Pancreas (tissue), 10 donors: ENCODE data around the gene KRTAP4-11. TPM values are rescaled to one million over a fixed set of nuclear protein-coding genes. Genes with fewer than 3 reads are reported as not detected.
"Not testable (repeated sequence)": the region's sequence is repeated elsewhere in the genome, so short reads cannot be mapped to it uniquely, and the experiment has no call there.

Source experiments
- ATAC-seq, 4 donors: fragments of 200-7000 bp; cut with Tn5 transposase; one replicate each; pipeline versions ENCODE4 v1.8.0 to v1.9.1; 2020; ENCODE audit warnings: mild to moderate bottlenecking in 4 of 4, moderate library complexity in 4 of 4
- DNase-seq, 6 donors: peaks; one replicate each; pipeline ENCODE4 v3.0.0-alpha.2; 2020
- FAIRE-seq: peaks from 2 replicates; lab custom pipeline; 2012; peaks lifted over from hg19 to GRCh38; lab: Jason Lieb, UNC
- H3K27ac ChIP-seq, 4 donors: fragments of 200-600 bp; sonication (generic); 1 replicate in 3 of 4; 2 replicates in 1 of 4; pipeline versions ENCODE4 v1.5.0 to v1.8.0; 2020
- H3K27me3 ChIP-seq, 4 donors: fragments of 200-600 bp; one replicate each; pipeline ENCODE4 v1.8.0; 2021
- H3K36me3 ChIP-seq, 3 donors: fragments of 200-600 bp; sonication (generic) in 1 of 3; one replicate each; pipeline versions ENCODE4 v1.5.0 to v1.8.0; 2020 to 2021
- H3K4me1 ChIP-seq, 3 donors: fragments of 200-600 bp; one replicate each; pipeline ENCODE4 v1.8.0; 2021
- H3K4me3 ChIP-seq, 4 donors: fragments of 200-600 bp; sonication (generic) in 2 of 4; one replicate each; pipeline versions ENCODE4 v1.5.0 to v1.8.0; 2020 to 2021
- H3K9me3 ChIP-seq, 4 donors: fragments of 200-600 bp; one replicate each; pipeline ENCODE4 v1.8.0; 2021
- CTCF ChIP-seq, 4 donors: fragments of 200-600 bp; sonication (generic) in 3 of 4; IDR thresholded peaks; one replicate each; pipeline versions ENCODE4 v1.5.0 to v1.8.0; 2021; ENCODE audit warnings: antibody characterized with exemption in 4 of 4
- WGBS, 2 donors: extraction: QIAGEN DNeasy Blood & Tissue Kit; methylation state at CpG; one replicate each; pipeline ENCODE4 v1.1.7; 2013; 5-methylcytosine and 5-hydroxymethylcytosine counted together
- intact Hi-C, 3 donors: fragments of 100-400 bp; cut with DNase I; formaldehyde crosslinking; loops; one replicate each; pipeline versions ENCODE4 v1.11.1 to v1.14.2; 2022
- polyA plus RNA-seq, 2 donors: library from polyadenylated mRNA; stranded (reverse); fragments of 200-250 nt; gene quantifications; one replicate each; pipeline ENCODE4 v1.2.3, GENCODE V29; 2013
- total RNA-seq, 6 donors: library from RNA; stranded (reverse); fragmentation: NEBNext Ultra II Directional in 4 of 6; extraction: Animal tissue kit (Norgen Biotek cat#: 25700) in 4 of 6; gene quantifications; one replicate each; pipeline versions ENCODE4 v1.2.1 to v1.2.4, GENCODE V29; 2021 to 2023
- donor health status: healthy with polysubstance abuse.
- donor health status: DM: no; HTN: no; CAD: no; lungs with moderate emphysema.
- donor health status: DM: no; HTN: no; CAD: no.
- donor health status: control.
- donor health status: control.
- donor health status: Bipolar disorder and iron deficiency.
- donor health status: DM: yes; HTN: yes; CAD: no.
- donor health status: DM: no; HTN: no; CAD: no.
- donor health status: DM: no; HTN: no; CAD: no.
- donor health status: DM: yes; HTN: yes; CAD: no.

Gene KRTAP4-11
- total and polyA plus RNA-seq, 8 donors, result not detected

GRCh38 chr17:41098481-41098880 lies 19.7 kb downstream of the KRTAP4-11 start:
- DNase-seq, result no peak
- no peaks in the 10 kb centered on the region for H3K27me3 ChIP-seq
- 54 to 56% methylated on average over 6 of the region's 6 CpGs for WGBS, 2 donors
- TF ChIP-seq CTCF (IDR thresholded peaks at IDR 0.05), result no peak
- H3K9me3 ChIP-seq, result no peaks in the 10 kb centered on the region
- no peak for FAIRE-seq
- H3K4me3 ChIP-seq, result no peak overlapping the region
- intact Hi-C loops, result no loop called here
- no peaks in the 10 kb centered on the region for H3K36me3 ChIP-seq
- ATAC-seq, result no peak
- no peaks in the 10 kb centered on the region for H3K4me1 ChIP-seq
- no peak overlapping the region for H3K27ac ChIP-seq

- no peak for DNase-seq
- intact Hi-C loops, result no loop called here
- FAIRE-seq, result no peak
- H3K9me3 ChIP-seq, result no peaks in the 10 kb centered on the region
- no peak within 1 kb of the TSS for H3K27ac ChIP-seq
- no peaks in the 10 kb centered on the region for H3K27me3 ChIP-seq
- no peak for ATAC-seq
- H3K4me1 ChIP-seq, result no peaks in the 10 kb centered on the region
- no peaks in the 10 kb centered on the region for H3K36me3 ChIP-seq
- no peak for TF ChIP-seq CTCF (IDR thresholded peaks at IDR 0.05)
- WGBS, 2 donors, result 24 to 28% methylated on average over 4 of the region's 4 CpGs
- no peak within 1 kb of the TSS for H3K4me3 ChIP-seq
These were observed 20.1 kb downstream of the KRTAP4-11 start, which contains the start of gene KRTAP4-8 for GRCh38 chr17:41098042-41098441. Gene KRTAP4-8 (minus strand): TSS chr17:41098142. CDS start chr17:41098084, 58 bp downstream.

GRCh38 chr17:41096055-41096454 lies 22.1 kb downstream of the KRTAP4-11 start:
- ATAC-seq, result no peak
- Histone ChIP-seq H3K4me1 (no peaks in the 10 kb centered on the region), H3K36me3 (no peaks in the 10 kb centered on the region), H3K4me3 (no peak overlapping the region), H3K9me3 (no peaks in the 10 kb centered on the region), H3K27ac (no peak overlapping the region), H3K27me3 (no peaks in the 10 kb centered on the region)
- no peak for DNase-seq
- FAIRE-seq, result no peak
- no peak for TF ChIP-seq CTCF (IDR thresholded peaks at IDR 0.05)
- intact Hi-C loops, result no loop called here
- WGBS, 2 donors, result 72 to 81% methylated on average over 7 of the region's 7 CpGs

GRCh38 chr17:41088760-41089352 lies 29.3 kb downstream of the KRTAP4-11 start:
- H3K36me3 ChIP-seq, H3K4me1 ChIP-seq, intact Hi-C loops, DNase-seq, ATAC-seq, H3K27me3 ChIP-seq, H3K27ac ChIP-seq, H3K4me3 ChIP-seq, H3K9me3 ChIP-seq, FAIRE-seq: not testable (repeated sequence)
- 60 to 65% methylated on average over 4 of the region's 4 CpGs for WGBS, 2 donors

- DNase-seq, H3K27ac ChIP-seq, H3K9me3 ChIP-seq, H3K36me3 ChIP-seq, FAIRE-seq, ATAC-seq, H3K27me3 ChIP-seq, intact Hi-C loops, H3K4me1 ChIP-seq, H3K4me3 ChIP-seq: not testable (repeated sequence)
- 59 to 64% methylated on average over 9 to 14 of the region's 14 CpGs for WGBS, 2 donors
These were observed 33.9 kb downstream of the KRTAP4-11 start, which contains the start of gene KRTAP4-7 for GRCh38 chr17:41084100-41084856. Gene KRTAP4-7 (plus strand): TSS chr17:41084150. CDS start chr17:41084207, 57 bp downstream.

- H3K4me1 ChIP-seq, DNase-seq, ATAC-seq, H3K27me3 ChIP-seq, FAIRE-seq, intact Hi-C loops, H3K36me3 ChIP-seq, H3K4me3 ChIP-seq, H3K9me3 ChIP-seq, H3K27ac ChIP-seq: not testable (repeated sequence)
- 45 to 56% methylated on average over 2 of the region's 2 CpGs for WGBS, 2 donors
These were observed 34.7 kb downstream of the KRTAP4-11 start for GRCh38 chr17:41083427-41083826.
